ENCODE results near the gene LINGO1. TPM values are rescaled to one million over a fixed set of nuclear protein-coding genes. Genes with fewer than 3 reads are reported as not detected.

Gene LINGO1
- total RNA-seq, 1 donor from 2014 or later: 41.3 TPM

GRCh38 chr15:77674327-77674726 lies 41.6 kb upstream of the LINGO1 start:
- H3K4me1 Mint-ChIP-seq (ENCODE audit: low read depth): no peaks in the 10 kb centered on the region
- no peaks in the 10 kb centered on the region for H3K36me3 Mint-ChIP-seq (ENCODE audit: insufficient read depth)
- TF ChIP-seq, protein P1, sequence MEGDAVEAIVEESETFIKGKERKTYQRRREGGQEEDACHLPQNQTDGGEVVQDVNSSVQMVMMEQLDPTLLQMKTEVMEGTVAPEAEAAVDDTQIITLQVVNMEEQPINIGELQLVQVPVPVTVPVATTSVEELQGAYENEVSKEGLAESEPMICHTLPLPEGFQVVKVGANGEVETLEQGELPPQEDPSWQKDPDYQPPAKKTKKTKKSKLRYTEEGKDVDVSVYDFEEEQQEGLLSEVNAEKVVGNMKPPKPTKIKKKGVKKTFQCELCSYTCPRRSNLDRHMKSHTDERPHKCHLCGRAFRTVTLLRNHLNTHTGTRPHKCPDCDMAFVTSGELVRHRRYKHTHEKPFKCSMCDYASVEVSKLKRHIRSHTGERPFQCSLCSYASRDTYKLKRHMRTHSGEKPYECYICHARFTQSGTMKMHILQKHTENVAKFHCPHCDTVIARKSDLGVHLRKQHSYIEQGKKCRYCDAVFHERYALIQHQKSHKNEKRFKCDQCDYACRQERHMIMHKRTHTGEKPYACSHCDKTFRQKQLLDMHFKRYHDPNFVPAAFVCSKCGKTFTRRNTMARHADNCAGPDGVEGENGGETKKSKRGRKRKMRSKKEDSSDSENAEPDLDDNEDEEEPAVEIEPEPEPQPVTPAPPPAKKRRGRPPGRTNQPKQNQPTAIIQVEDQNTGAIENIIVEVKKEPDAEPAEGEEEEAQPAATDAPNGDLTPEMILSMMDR (IDR thresholded peaks at IDR 0.05; ENCODE audit: unreplicated experiment): no peak
- H3K27ac Mint-ChIP-seq: no peak overlapping the region
- H3K9me3 Mint-ChIP-seq (ENCODE audit: low read depth): no peaks in the 10 kb centered on the region
- no peak for DNase-seq (ENCODE audit: low spot score, unreplicated experiment)
- H3K27me3 Mint-ChIP-seq: peaks cover 3% of the 10 kb centered on the region
- no peak overlapping the region for H3K4me3 Mint-ChIP-seq (ENCODE audit: low read depth)

GRCh38 chr15:77673866-77674265 lies 41.2 kb upstream of the LINGO1 start:
- Mint-ChIP-seq H3K27ac (no peak overlapping the region), H3K36me3 (ENCODE audit: insufficient read depth) (no peaks in the 10 kb centered on the region), H3K27me3 (peaks cover 3% of the 10 kb centered on the region), H3K4me1 (ENCODE audit: low read depth) (no peaks in the 10 kb centered on the region), H3K9me3 (ENCODE audit: low read depth) (no peaks in the 10 kb centered on the region), H3K4me3 (ENCODE audit: low read depth) (no peak overlapping the region)
- no peak for DNase-seq (ENCODE audit: low spot score, unreplicated experiment)
- TF ChIP-seq, protein P1 (IDR thresholded peaks at IDR 0.05; ENCODE audit: unreplicated experiment): no peak

GRCh38 chr15:77672135-77672534 lies 39.4 kb upstream of the LINGO1 start:
- H3K27me3 Mint-ChIP-seq: peaks cover 8% of the 10 kb centered on the region
- no peak overlapping the region for H3K27ac Mint-ChIP-seq
- H3K36me3 Mint-ChIP-seq (ENCODE audit: insufficient read depth): no peaks in the 10 kb centered on the region
- TF ChIP-seq, protein P1 (IDR thresholded peaks at IDR 0.05; ENCODE audit: unreplicated experiment): no peak
- no peak overlapping the region for H3K4me3 Mint-ChIP-seq (ENCODE audit: low read depth)
- no peak for DNase-seq (ENCODE audit: low spot score, unreplicated experiment)
- no peaks in the 10 kb centered on the region for H3K9me3 Mint-ChIP-seq (ENCODE audit: low read depth)
- H3K4me1 Mint-ChIP-seq (ENCODE audit: low read depth): no peaks in the 10 kb centered on the region

DNA sequence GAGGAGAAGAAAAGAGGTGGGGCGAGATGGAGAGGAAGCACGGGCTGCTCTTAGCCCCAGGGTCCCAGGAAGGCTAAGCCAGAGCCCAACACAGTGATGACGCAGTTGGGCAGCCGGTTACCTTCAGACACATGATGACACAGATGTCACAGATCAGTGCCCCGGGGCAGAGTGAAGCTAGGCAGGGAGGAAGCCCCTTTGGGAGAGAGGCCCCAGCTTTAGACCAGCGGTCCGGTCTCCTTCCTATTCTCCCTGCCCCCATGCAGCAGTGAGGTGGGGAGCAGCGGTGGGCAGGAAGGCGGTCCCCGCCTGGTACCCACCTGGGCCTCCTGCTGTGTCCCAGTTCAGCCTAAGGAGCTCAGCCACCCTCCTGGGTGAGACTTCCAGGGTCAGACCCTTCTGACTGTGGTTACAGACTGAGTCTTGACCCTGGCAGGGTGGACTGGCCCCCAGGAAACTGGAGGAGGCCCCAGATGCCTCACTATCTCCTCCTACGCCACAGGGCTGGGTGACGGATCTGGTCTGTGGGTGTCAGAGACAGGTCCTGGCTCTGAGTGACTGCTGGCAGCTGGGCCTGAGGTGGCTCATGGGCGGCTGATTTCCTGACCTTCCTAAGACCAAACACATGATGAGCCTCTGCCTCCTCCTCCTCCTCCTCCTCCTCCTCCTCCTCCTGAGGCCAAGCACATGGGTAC lies 38.8 kb upstream of the LINGO1 start:
- no peak overlapping the region for H3K27ac Mint-ChIP-seq
- no peaks in the 10 kb centered on the region for H3K4me1 Mint-ChIP-seq (ENCODE audit: low read depth)
- no peak for DNase-seq (ENCODE audit: low spot score, unreplicated experiment)
- TF ChIP-seq, protein P1 (IDR thresholded peaks at IDR 0.05; ENCODE audit: unreplicated experiment): no peak
- no peak overlapping the region for H3K4me3 Mint-ChIP-seq (ENCODE audit: low read depth)
- peaks cover 13% of the 10 kb centered on the region for H3K27me3 Mint-ChIP-seq
- no peaks in the 10 kb centered on the region for H3K36me3 Mint-ChIP-seq (ENCODE audit: insufficient read depth)
- H3K9me3 Mint-ChIP-seq (ENCODE audit: low read depth): no peaks in the 10 kb centered on the region

GRCh38 chr15:77670558-77671361 lies 38.0 kb upstream of the LINGO1 start:
- no peaks in the 10 kb centered on the region for H3K9me3 Mint-ChIP-seq (ENCODE audit: low read depth)
- H3K4me3 Mint-ChIP-seq (ENCODE audit: low read depth): no peak overlapping the region
- no peak overlapping the region for H3K27ac Mint-ChIP-seq
- no peaks in the 10 kb centered on the region for H3K36me3 Mint-ChIP-seq (ENCODE audit: insufficient read depth)
- TF ChIP-seq, protein P1 (IDR thresholded peaks at IDR 0.05; ENCODE audit: unreplicated experiment): no peak
- no peaks in the 10 kb centered on the region for H3K4me1 Mint-ChIP-seq (ENCODE audit: low read depth)
- DNase-seq (ENCODE audit: low spot score, unreplicated experiment): no peak
- H3K27me3 Mint-ChIP-seq: peaks cover 16% of the 10 kb centered on the region

All from progenitor cell of endocrine pancreas (in vitro differentiated cells).